ENCODE measurements around the gene STAM2.

GRCh38 chr2:152068226-152068625 lies 107.3 kb downstream of the STAM2 start:
- TF ChIP-seq CTCF (conservative IDR thresholded peaks at IDR 0.05; ENCODE audit: low read length) (no peak), EZH2phosphoT487 (IDR thresholded peaks at IDR 0.05; ENCODE audit: borderline replicate concordance) (no peak)

All from Loucy (cell line).